ENCODE data around the gene FOS.

FOS gene

GRCh38 chr14:75286313-75286712 is 7.7 kb downstream of the FOS start:
- TF ChIP-seq PRDM1 (tag by site-specific recombination; IDR thresholded peaks at IDR 0.05) (0 out of 2 replicates have a peak, but pooled peaks have one; percentile 13), ZNF175 (tag by site-specific recombination; IDR thresholded peaks at IDR 0.05) (no peak), SETDB1 (IDR thresholded peaks at IDR 0.05; ENCODE audit: insufficient read length, low read length) (no peak), ZNF792 (tag by site-specific recombination; IDR thresholded peaks at IDR 0.05) (no peak), ZNF580 (tag by site-specific recombination; IDR thresholded peaks at IDR 0.05) (no peak), ZNF398 (tag by site-specific recombination; IDR thresholded peaks at IDR 0.05) (no peak), ZNF335 (tag by site-specific recombination; conservative IDR thresholded peaks at IDR 0.05) (peak; percentile 38), ZNF23 (tag by site-specific recombination; IDR thresholded peaks at IDR 0.05; ENCODE audit: borderline replicate concordance) (no peak), ZNF350 (tag by site-specific recombination; IDR thresholded peaks at IDR 0.05) (no peak)
- Histone ChIP-seq H3K36me3 (ENCODE audit: control insufficient read depth in 2 of 2, insufficient read depth in 1 of 2, low read length in 2 of 2) (peaks cover 0 to 4% of the 10 kb centered on the region in 2 experiments; a peak in 1 of 3 replicates), H3K4me1 (ENCODE audit: control insufficient read depth, insufficient read depth, low read length) (no peaks in the 10 kb centered on the region), H3K27ac (ENCODE audit: extremely low read depth, low read depth, low read length) (no peak overlapping the region), H3K9me3 (ENCODE audit: control insufficient read depth, insufficient read depth, low read depth, low read length) (no peaks in the 10 kb centered on the region), H3K4me3 (ENCODE audit: low read depth, low read length) (no peak overlapping the region)
- CTCF ChIA-PET, result no interaction called here
- POLR2A ChIA-PET, result no interaction called here

- no peak overlapping the region for H3K4me3 ChIP-seq (ENCODE audit: low read depth, low read length)
- H3K36me3 ChIP-seq (ENCODE audit: control insufficient read depth in 2 of 2, insufficient read depth in 1 of 2, low read length in 2 of 2), result no peaks in the 10 kb centered on the region
- no peaks in the 10 kb centered on the region for H3K9me3 ChIP-seq (ENCODE audit: control insufficient read depth, insufficient read depth, low read depth, low read length)
- ChIA-PET POLR2A (interaction anchor here (0.6 kb wide), 1 partner anchor 38 kb away, joined by 3 read pairs; no protein-coding TSS in a partner anchor), CTCF (interaction anchor here (0.5 to 1.3 kb wide), 5 partner anchors 8 to 236 kb away, joined by 3 to 5 read pairs (median 3); no protein-coding TSS in a partner anchor)
- peak; percentile 73 for TF ChIP-seq ZNF398 (tag by site-specific recombination; IDR thresholded peaks at IDR 0.05)
- peak; percentile 84 for TF ChIP-seq EGR2 (tag by site-specific recombination; IDR thresholded peaks at IDR 0.05; ENCODE audit: low read depth)
- TF ChIP-seq ZFHX2 (tag by site-specific recombination; conservative IDR thresholded peaks at IDR 0.05), result peak; percentile 91
- TF ChIP-seq ZNF571 (tag by site-specific recombination; IDR thresholded peaks at IDR 0.05), result no peak
- H3K4me1 ChIP-seq (ENCODE audit: control insufficient read depth, insufficient read depth, low read length), result peaks cover 4% of the 10 kb centered on the region; the same call in 1 of the 2 replicates
- H3K27ac ChIP-seq (ENCODE audit: extremely low read depth, low read depth, low read length), result no peak overlapping the region
Measured at GRCh38 chr14:75289840-75290388, 11.3 kb downstream of the FOS start.

- peaks cover 11% of the 10 kb centered on the region; the same call in 1 of the 2 replicates for H3K4me1 ChIP-seq (ENCODE audit: control insufficient read depth, insufficient read depth, low read length)
- no peaks in the 10 kb centered on the region for H3K36me3 ChIP-seq (ENCODE audit: control insufficient read depth in 2 of 2, insufficient read depth in 1 of 2, low read length in 2 of 2)
- ChIA-PET CTCF (interaction anchor here (0.6 to 1.3 kb wide), 4 partner anchors 9 to 202 kb away, joined by 3 to 4 read pairs (median 3); no protein-coding TSS in a partner anchor), POLR2A (no interaction called here)
- H3K9me3 ChIP-seq (ENCODE audit: control insufficient read depth, insufficient read depth, low read depth, low read length), result no peaks in the 10 kb centered on the region
- no peak overlapping the region for H3K4me3 ChIP-seq (ENCODE audit: low read depth, low read length)
- no peak overlapping the region for H3K27ac ChIP-seq (ENCODE audit: extremely low read depth, low read depth, low read length)
- TF ChIP-seq ZBTB49 (tag by site-specific recombination; IDR thresholded peaks at IDR 0.05; ENCODE audit: low read depth), result no peak
- no peak for TF ChIP-seq ZNF560 (tag by site-specific recombination; IDR thresholded peaks at IDR 0.05; ENCODE audit: borderline replicate concordance)
- no peak for TF ChIP-seq FEZF1 (tag by site-specific recombination; IDR thresholded peaks at IDR 0.05)
- no peak for TF ChIP-seq EGR2 (tag by site-specific recombination; IDR thresholded peaks at IDR 0.05; ENCODE audit: low read depth)
- no peak for TF ChIP-seq HOXA7 (CRISPR knock-in tag; IDR thresholded peaks at IDR 0.05; ENCODE audit: borderline replicate concordance)
- TF ChIP-seq ZNF404 (tag by site-specific recombination; IDR thresholded peaks at IDR 0.05), result no peak
- no peak for TF ChIP-seq KLF8 (tag by site-specific recombination; IDR thresholded peaks at IDR 0.05)
- no peak for TF ChIP-seq GLIS2 (tag by site-specific recombination; IDR thresholded peaks at IDR 0.05)
- TF ChIP-seq SALL2 (tag by site-specific recombination; IDR thresholded peaks at IDR 0.05; ENCODE audit: borderline replicate concordance), result no peak
- no peak for TF ChIP-seq ZNF184 (tag by site-specific recombination; IDR thresholded peaks at IDR 0.05)
- TF ChIP-seq ZNF768 (tag by site-specific recombination; IDR thresholded peaks at IDR 0.05), result no peak
- TF ChIP-seq PRDM4 (tag by site-specific recombination; IDR thresholded peaks at IDR 0.05), result no peak
Measured at GRCh38 chr14:75290851-75291250, 12.2 kb downstream of the FOS start.
